BE2C (cell line): ENCODE measurements around the gene ATP5IF1.

Source experiments
- DNase-seq: peaks from one replicate; pipeline ENCODE4 v3.0.0-alpha.2; 2020
- H3K27me3 ChIP-seq: fragments of 250-450 bp; sonication (Bioruptor Pico); 2 replicates; pipeline ENCODE4 v1.5.1; 2020; ENCODE audit warnings: mild to moderate bottlenecking
- H3K36me3 ChIP-seq: fragments of 250-450 bp; sonication (Bioruptor Pico); 2 replicates; pipeline ENCODE4 v1.5.1; 2020; ENCODE audit warnings: mild to moderate bottlenecking
- H3K4me1 ChIP-seq: fragments of 250-450 bp; sonication (Bioruptor Pico); 2 replicates; pipeline ENCODE4 v1.5.1; 2020
- H3K4me3 ChIP-seq: 2 replicates; pipeline ENCODE4 v1.5.1; 2011; ENCODE audit warnings: low read depth, low read length
- H3K9me3 ChIP-seq: fragments of 250-450 bp; sonication (Bioruptor Pico); 2 replicates; pipeline ENCODE4 v1.5.1; 2020
- TF ChIP-seq, protein P1 (sequence below): IDR thresholded peaks from 2 replicates; pipeline ENCODE4 v1.5.1; 2012; ENCODE audit warnings: mild to moderate bottlenecking, low read depth, low read length

Gene ATP5IF1

DNA sequence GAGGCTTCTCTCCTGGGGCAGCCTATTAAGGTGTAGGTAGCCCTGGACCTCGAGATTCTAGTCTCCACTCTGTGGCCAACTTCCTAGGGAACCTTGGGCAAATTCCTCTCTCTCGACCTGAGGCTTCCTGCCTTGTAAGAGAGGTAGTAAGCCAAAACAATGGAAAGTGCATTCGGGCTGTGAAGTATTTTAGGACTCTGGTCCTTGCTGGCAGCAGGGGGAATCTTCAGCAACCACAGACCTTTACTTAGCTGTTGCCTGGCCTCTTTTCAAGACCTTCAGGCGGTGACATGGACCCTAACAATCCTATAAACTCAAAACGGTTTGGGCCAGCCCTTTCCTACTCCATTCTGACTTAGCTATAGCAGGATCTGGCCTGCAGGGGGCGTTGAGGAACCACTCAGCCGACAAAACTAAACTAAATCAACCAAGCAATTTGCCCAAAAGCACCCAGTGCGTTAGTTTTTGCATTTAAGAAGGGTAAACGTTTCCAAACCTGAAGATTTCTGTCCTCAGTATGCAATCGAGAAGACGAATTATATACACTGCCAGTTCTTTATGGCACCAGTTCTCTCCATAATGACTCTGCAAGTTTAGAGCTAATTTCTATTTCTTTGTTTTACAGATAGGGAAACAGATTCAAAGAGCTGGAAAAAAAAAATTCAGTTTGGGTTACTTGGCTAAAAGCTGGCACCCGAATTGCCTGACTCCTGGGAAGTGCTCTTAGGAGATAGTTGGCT, 12.5 kb downstream of the ATP5IF1 start:
- Histone ChIP-seq H3K36me3 (no peaks in the 10 kb centered on the region), H3K4me1 (peaks cover 6% of the 10 kb centered on the region), H3K4me3 (peak overlapping the region; percentile 38), H3K27me3 (no peaks in the 10 kb centered on the region), H3K9me3 (no peaks in the 10 kb centered on the region)
- peak; percentile 63 for DNase-seq
- TF ChIP-seq, protein P1, sequence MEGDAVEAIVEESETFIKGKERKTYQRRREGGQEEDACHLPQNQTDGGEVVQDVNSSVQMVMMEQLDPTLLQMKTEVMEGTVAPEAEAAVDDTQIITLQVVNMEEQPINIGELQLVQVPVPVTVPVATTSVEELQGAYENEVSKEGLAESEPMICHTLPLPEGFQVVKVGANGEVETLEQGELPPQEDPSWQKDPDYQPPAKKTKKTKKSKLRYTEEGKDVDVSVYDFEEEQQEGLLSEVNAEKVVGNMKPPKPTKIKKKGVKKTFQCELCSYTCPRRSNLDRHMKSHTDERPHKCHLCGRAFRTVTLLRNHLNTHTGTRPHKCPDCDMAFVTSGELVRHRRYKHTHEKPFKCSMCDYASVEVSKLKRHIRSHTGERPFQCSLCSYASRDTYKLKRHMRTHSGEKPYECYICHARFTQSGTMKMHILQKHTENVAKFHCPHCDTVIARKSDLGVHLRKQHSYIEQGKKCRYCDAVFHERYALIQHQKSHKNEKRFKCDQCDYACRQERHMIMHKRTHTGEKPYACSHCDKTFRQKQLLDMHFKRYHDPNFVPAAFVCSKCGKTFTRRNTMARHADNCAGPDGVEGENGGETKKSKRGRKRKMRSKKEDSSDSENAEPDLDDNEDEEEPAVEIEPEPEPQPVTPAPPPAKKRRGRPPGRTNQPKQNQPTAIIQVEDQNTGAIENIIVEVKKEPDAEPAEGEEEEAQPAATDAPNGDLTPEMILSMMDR, result peak; percentile 82

DNA sequence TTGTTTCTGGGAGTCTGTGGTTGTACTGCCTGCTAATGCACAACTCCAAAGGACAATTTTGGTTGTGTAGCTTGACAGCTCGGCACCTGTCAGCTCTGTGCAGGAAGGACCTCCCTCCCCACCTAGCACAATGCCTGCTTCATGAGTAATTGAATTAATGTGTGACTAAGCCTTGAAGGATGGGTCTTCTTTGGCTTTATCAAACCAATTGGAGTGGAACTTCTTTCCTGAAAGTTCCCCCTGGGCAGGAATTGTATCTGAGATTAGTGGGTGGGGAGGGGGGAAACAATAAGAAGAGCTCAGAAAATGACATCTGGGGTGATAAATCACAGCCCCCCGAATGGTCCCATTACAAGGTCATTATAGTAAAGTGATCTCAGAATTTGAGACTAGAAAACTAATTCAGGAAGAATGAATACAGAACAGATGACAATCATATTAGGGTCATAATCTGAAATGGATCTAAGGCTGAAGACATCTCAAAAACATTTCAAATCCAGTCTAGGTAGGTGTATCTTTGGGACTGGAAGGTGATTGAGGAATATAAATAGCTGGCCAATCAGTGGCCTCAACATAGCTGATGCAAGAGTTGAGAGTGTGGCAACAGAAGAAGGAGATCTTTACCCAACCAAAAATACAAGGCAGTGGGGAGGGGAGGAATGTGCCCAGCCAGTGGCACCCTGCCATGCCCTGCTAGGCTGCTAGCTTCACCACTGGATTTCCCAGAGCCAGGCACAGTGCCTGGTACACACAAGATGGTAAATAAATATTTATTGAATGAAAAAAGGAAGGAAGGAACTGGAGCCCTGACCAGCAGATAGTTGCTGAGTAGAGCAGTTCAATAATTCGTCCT, 13.3 kb downstream of the ATP5IF1 start:
- Histone ChIP-seq H3K36me3 (no peaks in the 10 kb centered on the region), H3K4me1 (peaks cover 6% of the 10 kb centered on the region), H3K9me3 (no peaks in the 10 kb centered on the region), H3K27me3 (no peaks in the 10 kb centered on the region), H3K4me3 (peak overlapping the region; percentile 38)
- TF ChIP-seq, protein P1, result no peak
- peak; percentile 47 for DNase-seq

GRCh38 chr1:28249866-28250295, 14.0 kb downstream of the ATP5IF1 start:
- Histone ChIP-seq H3K4me1 (peaks cover 6% of the 10 kb centered on the region), H3K4me3 (no peak overlapping the region), H3K36me3 (no peaks in the 10 kb centered on the region), H3K27me3 (no peaks in the 10 kb centered on the region), H3K9me3 (no peaks in the 10 kb centered on the region)
- TF ChIP-seq, protein P1, result no peak
- DNase-seq, result no peak

DNA sequence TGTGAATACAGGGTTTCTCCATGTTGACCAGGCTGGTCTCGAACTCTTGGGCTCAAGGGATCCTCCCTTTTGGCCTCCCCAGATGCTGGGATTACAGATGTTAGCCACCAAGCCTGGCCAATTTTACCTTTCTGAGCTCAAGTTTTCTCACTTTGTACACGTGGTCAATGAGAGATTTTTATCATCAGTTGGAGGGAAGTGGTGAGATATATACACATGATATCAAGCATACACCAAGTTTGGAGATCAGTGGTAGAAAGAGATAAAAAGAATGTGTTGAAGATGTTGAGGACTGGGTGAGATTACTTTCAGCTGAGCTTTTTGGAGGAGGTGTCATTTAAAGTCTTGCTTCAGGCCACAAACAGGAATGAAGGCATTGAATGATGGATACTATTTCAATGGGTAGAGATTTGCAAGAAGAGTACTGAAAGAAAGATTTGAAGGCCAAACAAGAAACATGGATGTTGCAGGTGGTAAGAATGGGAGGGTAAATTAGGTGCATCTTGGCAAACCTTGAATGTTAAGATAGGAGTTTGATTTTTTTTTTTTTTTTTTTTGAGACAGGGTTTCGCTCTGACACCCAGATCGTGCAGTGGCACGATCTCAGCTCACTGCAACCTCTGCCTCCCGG, 20.4 kb downstream of the ATP5IF1 start:
- H3K4me1 ChIP-seq, result no peaks in the 10 kb centered on the region
- no peaks in the 10 kb centered on the region for H3K9me3 ChIP-seq
- H3K36me3 ChIP-seq, result no peaks in the 10 kb centered on the region; the same call in 1 of the 2 replicates
- H3K27me3 ChIP-seq, result no peaks in the 10 kb centered on the region
- no peak overlapping the region for H3K4me3 ChIP-seq
- DNase-seq, result no peak
- TF ChIP-seq, protein P1, result no peak

- Histone ChIP-seq H3K4me3 (no peak overlapping the region), H3K9me3 (no peaks in the 10 kb centered on the region), H3K4me1 (no peaks in the 10 kb centered on the region), H3K36me3 (no peaks in the 10 kb centered on the region; the same call in 1 of the 2 replicates), H3K27me3 (no peaks in the 10 kb centered on the region)
- TF ChIP-seq, protein P1, result no peak
- no peak for DNase-seq
Measured at GRCh38 chr1:28257736-28258135, 21.8 kb downstream of the ATP5IF1 start.
